Mucosa of descending colon (tissue), 3 donors: ENCODE results near the gene EEPD1. TPM values are rescaled to one million over a fixed set of nuclear protein-coding genes. Genes with fewer than 3 reads are reported as not detected.

Experiments used
- ATAC-seq: fragments of 200-7000 bp; cut with Tn5 transposase; one replicate; pipeline ENCODE4 v1.9.1; 2020; ENCODE audit warnings: mild to moderate bottlenecking, moderate library complexity
- DNase-seq, 3 donors: peaks; one replicate each; pipeline ENCODE4 v3.0.0-alpha.2; 2020
- H3K36me3 ChIP-seq: fragments of 200-600 bp; one replicate; pipeline ENCODE4 v1.8.0; 2021; ENCODE audit warnings: low read depth, mild to moderate bottlenecking
- H3K4me1 ChIP-seq: fragments of 200-600 bp; one replicate; pipeline ENCODE4 v1.8.0; 2021; ENCODE audit warnings: low read depth, mild to moderate bottlenecking
- H3K4me3 ChIP-seq: fragments of 200-600 bp; one replicate; pipeline ENCODE4 v1.8.0; 2021; ENCODE audit warnings: mild to moderate bottlenecking
- H3K9me3 ChIP-seq: fragments of 200-600 bp; one replicate; pipeline ENCODE4 v1.8.0; 2021; ENCODE audit warnings: mild to moderate bottlenecking
- intact Hi-C, 2 donors: fragments of 100-400 bp; cut with DNase I in 1 of 2; cut with micrococcal nuclease in 1 of 2; formaldehyde crosslinking; loops; one replicate each; pipeline versions ENCODE4 v1.11.0 to v1.11.1; 2022; cut with DNase I, micrococcal nuclease
- total RNA-seq, 3 donors: library from RNA; stranded (reverse); fragmentation: NEBNext Ultra II Directional in 2 of 3; extraction: Animal tissue kit (Norgen Biotek cat#: 25700) in 2 of 3; gene quantifications; one replicate each; pipeline versions ENCODE4 v1.2.1 to v1.2.4, GENCODE V29; 2021 to 2023
- TF ChIP-seq, protein P1 (sequence below): fragments of 200-600 bp; IDR thresholded peaks from one replicate; pipeline ENCODE4 v1.8.0; 2022; ENCODE audit warnings: antibody characterized with exemption, mild to moderate bottlenecking
- donor health status: DM: no; HTN: no; CAD: no; lungs with moderate emphysema.
- donor health status: DM: no; HTN: no; CAD: no.
- donor health status: DM: no; HTN: yes; CAD: no.

The EEPD1 gene
- total RNA-seq, 3 donors from 2014 or later, result 9.9 to 16.8 (median 16.3) TPM

DNA sequence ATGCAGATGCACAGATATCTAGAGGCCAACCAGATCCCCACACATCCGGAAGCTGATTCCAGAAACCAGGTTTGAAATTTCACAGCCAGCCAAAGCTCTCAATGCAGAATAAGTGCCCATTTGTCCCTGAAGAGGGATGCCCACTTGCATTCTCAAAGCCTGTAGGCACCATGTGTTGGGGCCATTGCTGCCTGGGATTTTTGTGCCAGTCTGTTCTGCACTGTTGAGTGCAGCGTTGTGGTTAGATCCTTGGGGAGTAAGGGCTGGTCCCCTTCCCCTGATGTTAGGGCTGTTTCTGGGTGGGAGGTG lies 62.4 kb downstream of the EEPD1 start:
- Histone ChIP-seq H3K4me3 (no peak overlapping the region), H3K9me3 (no peaks in the 10 kb centered on the region), H3K36me3 (no peaks in the 10 kb centered on the region), H3K4me1 (peaks cover 4% of the 10 kb centered on the region)
- TF ChIP-seq, protein P1, sequence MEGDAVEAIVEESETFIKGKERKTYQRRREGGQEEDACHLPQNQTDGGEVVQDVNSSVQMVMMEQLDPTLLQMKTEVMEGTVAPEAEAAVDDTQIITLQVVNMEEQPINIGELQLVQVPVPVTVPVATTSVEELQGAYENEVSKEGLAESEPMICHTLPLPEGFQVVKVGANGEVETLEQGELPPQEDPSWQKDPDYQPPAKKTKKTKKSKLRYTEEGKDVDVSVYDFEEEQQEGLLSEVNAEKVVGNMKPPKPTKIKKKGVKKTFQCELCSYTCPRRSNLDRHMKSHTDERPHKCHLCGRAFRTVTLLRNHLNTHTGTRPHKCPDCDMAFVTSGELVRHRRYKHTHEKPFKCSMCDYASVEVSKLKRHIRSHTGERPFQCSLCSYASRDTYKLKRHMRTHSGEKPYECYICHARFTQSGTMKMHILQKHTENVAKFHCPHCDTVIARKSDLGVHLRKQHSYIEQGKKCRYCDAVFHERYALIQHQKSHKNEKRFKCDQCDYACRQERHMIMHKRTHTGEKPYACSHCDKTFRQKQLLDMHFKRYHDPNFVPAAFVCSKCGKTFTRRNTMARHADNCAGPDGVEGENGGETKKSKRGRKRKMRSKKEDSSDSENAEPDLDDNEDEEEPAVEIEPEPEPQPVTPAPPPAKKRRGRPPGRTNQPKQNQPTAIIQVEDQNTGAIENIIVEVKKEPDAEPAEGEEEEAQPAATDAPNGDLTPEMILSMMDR, result no peak
- ATAC-seq, result no peak
- intact Hi-C loops, result no loop called here
- DNase-seq, result no peak

DNA sequence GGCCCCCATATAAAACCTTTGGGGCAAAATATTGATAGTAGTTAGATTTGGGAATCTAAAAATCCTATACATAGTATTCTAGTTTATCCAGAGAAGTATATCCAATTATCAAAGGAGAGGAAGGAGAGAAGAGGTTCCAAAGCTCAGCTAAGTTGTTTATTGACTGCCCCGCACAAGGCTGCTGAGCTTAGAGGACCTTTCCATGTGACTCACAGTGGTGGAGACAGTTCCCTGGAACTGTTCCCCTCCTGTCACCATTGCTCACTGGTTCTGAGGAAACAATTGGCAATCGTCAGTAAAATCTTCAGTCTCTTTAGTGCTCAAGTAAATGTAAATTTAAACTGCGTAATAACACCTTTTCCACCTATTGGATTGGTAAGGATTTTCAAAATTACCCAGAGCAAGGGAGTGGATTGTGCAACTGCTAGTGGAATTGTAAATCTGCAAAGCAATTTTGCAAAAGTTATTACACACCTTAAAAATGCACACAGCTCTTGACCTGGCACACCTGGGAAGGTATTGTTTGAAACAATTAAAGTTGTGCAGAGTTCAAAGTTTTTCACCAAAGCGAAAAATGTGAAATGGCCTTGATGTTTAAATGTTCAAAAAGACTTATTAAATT lies 63.1 kb downstream of the EEPD1 start:
- Histone ChIP-seq H3K9me3 (no peaks in the 10 kb centered on the region), H3K36me3 (no peaks in the 10 kb centered on the region), H3K4me3 (no peak overlapping the region), H3K4me1 (peaks cover 4% of the 10 kb centered on the region)
- TF ChIP-seq, protein P1, result no peak
- DNase-seq (peak in 1 of 3 donors; percentile 33), ATAC-seq (peak; percentile 65)
- intact Hi-C loops, result no loop called here

DNA sequence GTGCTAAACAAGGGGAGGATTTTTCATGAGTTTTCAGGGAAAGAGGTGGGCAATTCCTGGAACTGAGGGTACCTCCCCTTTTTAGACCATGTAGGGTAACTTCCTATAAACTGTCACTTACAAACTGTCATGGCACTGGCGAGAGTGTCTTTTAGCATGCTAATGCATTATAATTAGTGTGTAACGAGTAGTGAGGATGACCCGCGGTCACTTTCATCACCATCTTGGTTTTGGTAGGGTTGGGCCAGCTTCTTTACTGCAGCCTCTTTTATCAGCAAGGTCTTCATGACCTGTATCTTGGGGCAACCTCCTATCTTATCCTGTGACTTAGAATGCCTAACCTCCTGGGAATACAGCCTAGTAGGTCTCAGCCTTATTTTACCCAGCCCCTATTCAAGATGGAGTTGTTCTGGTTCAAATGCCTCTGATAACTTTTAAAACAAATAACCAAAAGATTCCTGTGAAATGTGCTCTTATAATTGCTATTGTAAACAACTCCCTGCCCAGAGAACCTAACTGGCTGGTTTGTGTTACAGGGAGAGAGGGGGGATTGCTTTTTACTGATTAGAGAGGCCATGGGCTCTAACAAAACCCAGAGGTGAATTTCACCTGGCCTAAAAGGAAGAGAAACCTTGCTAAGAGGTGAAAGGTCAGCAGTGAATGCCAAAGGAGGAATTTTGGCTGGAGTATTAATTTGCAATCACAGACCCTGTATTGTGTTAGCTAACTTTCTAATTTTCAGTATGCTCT lies 64.3 kb downstream of the EEPD1 start:
- no peak for ATAC-seq
- Histone ChIP-seq H3K4me1 (peaks cover 4% of the 10 kb centered on the region), H3K9me3 (no peaks in the 10 kb centered on the region), H3K36me3 (no peaks in the 10 kb centered on the region), H3K4me3 (no peak overlapping the region)
- no peak for DNase-seq
- TF ChIP-seq, protein P1, result no peak
- intact Hi-C loops, result no loop called here

DNA sequence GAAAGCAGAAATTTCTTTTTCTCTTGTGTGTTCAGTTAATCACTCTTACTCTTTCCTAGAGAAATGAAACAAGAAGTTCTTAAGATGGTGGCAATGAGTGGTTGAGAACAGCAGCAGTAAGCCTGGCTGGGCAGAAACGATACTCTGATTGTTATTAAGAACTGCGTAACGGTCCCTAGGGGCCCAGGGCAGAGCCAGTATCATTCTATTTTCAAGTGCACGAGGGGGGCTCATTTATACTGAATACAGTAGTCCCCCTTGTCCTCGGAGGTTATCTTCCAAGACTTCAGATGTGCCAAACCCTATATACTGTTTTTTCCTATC lies 64.9 kb downstream of the EEPD1 start:
- ATAC-seq (no peak), DNase-seq (no peak)
- Histone ChIP-seq H3K4me3 (no peak overlapping the region), H3K36me3 (no peaks in the 10 kb centered on the region), H3K4me1 (peaks cover 4% of the 10 kb centered on the region), H3K9me3 (no peaks in the 10 kb centered on the region)
- TF ChIP-seq, protein P1, result no peak
- intact Hi-C loops, result no loop called here

DNA sequence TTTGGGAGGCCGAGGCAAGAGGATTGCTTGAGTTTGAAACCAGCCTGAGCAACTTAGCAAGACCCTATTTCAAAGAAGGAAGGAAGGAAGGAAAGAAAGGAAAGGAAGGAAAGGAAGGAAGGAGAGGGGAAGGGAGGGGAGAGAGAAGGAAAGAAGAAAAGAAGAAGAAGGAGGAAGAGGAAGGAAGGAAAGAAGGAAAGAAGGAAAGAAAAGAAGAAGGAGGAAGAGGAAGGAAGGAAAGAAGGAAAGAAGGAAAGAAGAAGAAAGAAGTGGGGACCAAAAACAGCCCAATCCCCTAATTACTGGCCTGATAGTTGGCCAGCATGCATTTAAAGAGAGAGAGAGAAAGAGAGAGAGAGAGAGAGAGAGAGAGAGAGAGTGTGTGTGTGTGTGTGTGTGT lies 66.4 kb downstream of the EEPD1 start:
- Histone ChIP-seq H3K4me3 (no peak overlapping the region), H3K9me3 (no peaks in the 10 kb centered on the region), H3K36me3 (no peaks in the 10 kb centered on the region), H3K4me1 (peaks cover 4% of the 10 kb centered on the region)
- no peak for DNase-seq
- no peak for ATAC-seq
- TF ChIP-seq, protein P1, result no peak
- intact Hi-C loops, result no loop called here
